Ovary (tissue), 9 donors: ENCODE measurements around the gene PTOV1. TPM values are rescaled to one million over a fixed set of nuclear protein-coding genes. Genes with fewer than 3 reads are reported as not detected.

ENCODE experiments used
- DNase-seq, 5 donors: peaks; one replicate each; pipeline ENCODE4 v3.0.0-alpha.2; 2019 to 2020
- H3K27ac ChIP-seq, 2 donors: fragments of 200-600 bp; one replicate each; pipeline versions ENCODE4 v1.5.1 to v1.8.0; 2019 to 2022
- H3K27me3 ChIP-seq: fragments of 200-600 bp; one replicate; pipeline ENCODE4 v1.8.0; 2022
- H3K36me3 ChIP-seq: fragments of 200-600 bp; sonication (generic); one replicate; pipeline ENCODE4 v1.5.1; 2019
- H3K4me1 ChIP-seq: one replicate; pipeline ENCODE4 v1.8.1; 2013; ENCODE audit warnings: mild to moderate bottlenecking, moderate library complexity; ENCODE audit not compliant: insufficient read depth
- H3K4me3 ChIP-seq: fragments of 200-600 bp; sonication (generic); one replicate; pipeline ENCODE4 v1.5.1; 2017
- H3K9me3 ChIP-seq, 2 donors: fragments of 200-600 bp in 1 of 2; sonication (generic) in 1 of 2; one replicate each; pipeline versions ENCODE4 v1.5.1 to v1.8.1; 2013 to 2019; ENCODE audit warnings: mild to moderate bottlenecking in 1 of 2, moderate library complexity in 1 of 2
- EP300 ChIP-seq: sonication (generic); formaldehyde crosslinking; IDR thresholded peaks from one replicate; pipeline ENCODE4 v1.6.1; 2017; ENCODE audit warnings: antibody characterized with exemption
- POLR2A ChIP-seq: fragments of 450-650 bp; IDR thresholded peaks from one replicate; pipeline ENCODE4 v1.6.1; 2017; ENCODE audit warnings: antibody characterized with exemption, mild to moderate bottlenecking, moderate library complexity
- whole genome bisulfite sequencing, 3 donors: extraction: QIAGEN DNeasy Blood & Tissue Kit in 1 of 3; methylation state at CpG; one replicate each; pipeline versions ENCODE4 v1.1.5 to v1.1.7; 2013 to 2017; 5-methylcytosine and 5-hydroxymethylcytosine counted together
- intact Hi-C, 4 donors: fragments of 100-400 bp; cut with DNase I; formaldehyde crosslinking; loops; one replicate each; pipeline versions ENCODE4 v1.11.0 to v1.15.1; 2022 to 2023
- polyA plus RNA-seq, 2 donors: library from polyadenylated mRNA; stranded (reverse); fragments of 200-250 nt in 1 of 2; fragments of 350-450 nt in 1 of 2; fragmentation: Illumina TruSeq in 1 of 2; extraction: RNeasy Lipid Tissue Mini Kit (QIAGEN cat#74804) in 1 of 2; gene quantifications; one replicate each; pipeline ENCODE4 v1.2.3, GENCODE V29; 2013 to 2014
- total RNA-seq, 7 donors: library from RNA; depleted of rRNA in 2 of 7; stranded (reverse); fragments of >200 nt in 2 of 7; fragmentation: NEBNext Ultra II Directional in 3 of 7; extraction: Animal tissue kit (Norgen Biotek cat#: 25700) in 3 of 7; gene quantifications; one replicate each; pipeline versions ENCODE4 v1.1.0 to v1.2.4, GENCODE V29; 2016 to 2023
- TF ChIP-seq, protein P1 (sequence below), 3 donors: fragments of 450-650 bp in 2 of 3; fragments of 200-600 bp in 1 of 3; IDR thresholded peaks; one replicate each; pipeline versions ENCODE4 v1.5.1 to v1.8.0; 2016 to 2022; ENCODE audit warnings: antibody characterized with exemption in 3 of 3, mild to moderate bottlenecking in 1 of 3
- donor health status: DM: no; HTN: no; CAD: no; lungs with moderate emphysema.
- donor health status: DM: no; HTN: no; CAD: no.
- donor health status: Bipolar disorder and iron deficiency.
- donor health status: DM: yes; HTN: yes; CAD: no.
- donor health status: DM: no; HTN: no; CAD: no.
- donor health status: DM: yes; HTN: yes; CAD: no.

PTOV1 gene
- total and polyA plus RNA-seq, 9 donors = 22.2 to 256 (median 186) TPM

DNA sequence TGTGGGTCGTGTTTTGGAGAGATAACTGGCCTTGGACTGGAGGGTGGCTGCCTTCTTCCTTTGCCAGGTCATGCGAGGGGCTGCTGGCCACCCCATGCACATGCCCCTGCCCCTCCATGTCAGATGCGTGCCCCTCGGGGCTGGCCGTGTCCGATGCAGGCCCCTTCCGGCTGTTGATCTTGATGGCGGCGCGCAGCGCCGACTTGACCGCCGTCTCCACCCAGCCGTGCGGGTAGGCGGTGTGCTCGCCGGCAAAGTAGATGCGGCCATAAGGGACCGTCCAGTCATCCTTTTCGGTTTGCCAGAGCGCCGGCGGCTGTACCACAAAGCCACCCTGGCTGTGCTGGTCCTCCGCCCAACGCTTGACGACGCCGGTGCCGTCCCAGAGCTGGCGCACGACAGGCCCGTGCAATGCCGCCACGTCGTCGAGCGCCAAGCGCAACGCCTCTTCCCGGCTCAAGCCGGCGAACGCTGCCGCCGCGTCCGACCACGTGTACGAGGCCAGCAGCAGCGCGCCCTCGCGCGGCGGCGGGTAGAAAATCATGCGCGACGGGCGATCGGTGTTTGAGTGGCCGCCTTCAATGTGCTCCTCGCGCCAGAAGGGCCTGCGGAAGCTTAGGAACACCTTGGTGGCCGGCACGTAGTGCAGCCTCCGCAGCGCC is 38.9 kb downstream of the PTOV1 start:
- Histone ChIP-seq H3K4me3 (peak overlapping the region; percentile 2), H3K9me3 (no peaks in the 10 kb centered on the region), H3K36me3 (no peaks in the 10 kb centered on the region), H3K4me1 (peaks cover 6% of the 10 kb centered on the region), H3K27ac (no peak overlapping the region), H3K27me3 (no peaks in the 10 kb centered on the region)
- 13 to 24% (median 17%) methylated on average over 68 to 71 of the region's 71 CpGs for WGBS, 3 donors
- intact Hi-C loops = no loop called here
- peak; percentile 73 to 86 (median 79) for DNase-seq
- TF ChIP-seq, protein P1, sequence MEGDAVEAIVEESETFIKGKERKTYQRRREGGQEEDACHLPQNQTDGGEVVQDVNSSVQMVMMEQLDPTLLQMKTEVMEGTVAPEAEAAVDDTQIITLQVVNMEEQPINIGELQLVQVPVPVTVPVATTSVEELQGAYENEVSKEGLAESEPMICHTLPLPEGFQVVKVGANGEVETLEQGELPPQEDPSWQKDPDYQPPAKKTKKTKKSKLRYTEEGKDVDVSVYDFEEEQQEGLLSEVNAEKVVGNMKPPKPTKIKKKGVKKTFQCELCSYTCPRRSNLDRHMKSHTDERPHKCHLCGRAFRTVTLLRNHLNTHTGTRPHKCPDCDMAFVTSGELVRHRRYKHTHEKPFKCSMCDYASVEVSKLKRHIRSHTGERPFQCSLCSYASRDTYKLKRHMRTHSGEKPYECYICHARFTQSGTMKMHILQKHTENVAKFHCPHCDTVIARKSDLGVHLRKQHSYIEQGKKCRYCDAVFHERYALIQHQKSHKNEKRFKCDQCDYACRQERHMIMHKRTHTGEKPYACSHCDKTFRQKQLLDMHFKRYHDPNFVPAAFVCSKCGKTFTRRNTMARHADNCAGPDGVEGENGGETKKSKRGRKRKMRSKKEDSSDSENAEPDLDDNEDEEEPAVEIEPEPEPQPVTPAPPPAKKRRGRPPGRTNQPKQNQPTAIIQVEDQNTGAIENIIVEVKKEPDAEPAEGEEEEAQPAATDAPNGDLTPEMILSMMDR (IDR thresholded peaks at IDR 0.05) = peak; percentile 82 to 84 (median 84)
- no peak for TF ChIP-seq POLR2A

DNA sequence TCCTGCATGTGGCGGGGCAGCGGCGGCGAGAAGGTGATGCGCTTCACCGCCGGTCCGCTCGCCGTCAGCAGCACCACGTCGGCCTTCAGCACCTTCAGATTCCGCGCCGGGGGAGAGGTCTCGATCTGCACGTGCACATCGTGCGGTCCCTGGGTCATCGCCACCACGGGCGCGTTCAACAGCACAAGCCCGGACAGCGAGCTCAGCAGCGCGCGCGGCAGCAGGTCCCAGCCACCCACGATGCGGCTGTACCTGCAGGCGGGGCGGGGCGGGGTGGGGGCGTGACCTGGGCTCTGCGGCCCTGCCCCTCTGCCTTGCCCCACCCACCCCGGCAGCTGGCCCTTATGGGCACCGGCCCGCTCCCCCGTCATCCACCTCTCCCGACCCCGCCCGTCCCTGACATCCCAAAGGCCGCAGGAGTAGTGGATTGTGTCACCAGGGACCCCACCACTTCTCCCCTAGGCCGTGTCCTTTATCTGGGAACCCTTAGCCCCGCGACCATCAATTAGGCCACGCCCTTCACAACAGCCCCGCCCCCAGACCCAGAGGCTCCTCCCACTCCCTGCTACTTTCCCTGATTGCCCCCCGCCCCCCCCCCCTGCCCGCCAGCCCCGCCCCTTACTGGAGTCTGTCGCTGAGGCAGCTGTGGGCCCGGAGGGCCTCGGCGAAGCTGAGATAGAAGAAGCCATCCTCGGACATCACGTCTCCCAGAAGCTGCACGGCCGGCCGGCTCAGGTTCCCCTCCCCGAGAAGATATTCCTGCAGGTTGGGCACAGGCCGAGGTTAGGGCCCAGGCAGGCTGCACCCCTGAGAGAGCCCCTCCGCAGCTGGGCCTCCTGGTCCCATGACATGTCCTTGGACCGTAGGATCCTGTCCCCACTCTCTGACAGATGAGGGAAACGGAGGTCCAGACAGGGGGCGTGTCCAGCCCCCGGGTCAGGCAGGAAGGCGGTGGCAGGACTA is 39.7 kb downstream of the PTOV1 start:
- 11 to 19% (median 14%) methylated on average over 31 to 69 of the region's 69 CpGs for WGBS, 3 donors
- Histone ChIP-seq H3K27ac (no peak overlapping the region), H3K4me1 (peaks cover 6% of the 10 kb centered on the region), H3K27me3 (no peaks in the 10 kb centered on the region), H3K9me3 (no peaks in the 10 kb centered on the region), H3K36me3 (no peaks in the 10 kb centered on the region), H3K4me3 (peak overlapping the region; percentile 2)
- intact Hi-C loops = no loop called here
- peak in 3 of 5 donors; percentile 49 to 69 (median 60) for DNase-seq
- TF ChIP-seq, protein P1 (IDR thresholded peaks at IDR 0.05) = no peak
- TF ChIP-seq POLR2A (no peak), EP300 (no peak)

DNA sequence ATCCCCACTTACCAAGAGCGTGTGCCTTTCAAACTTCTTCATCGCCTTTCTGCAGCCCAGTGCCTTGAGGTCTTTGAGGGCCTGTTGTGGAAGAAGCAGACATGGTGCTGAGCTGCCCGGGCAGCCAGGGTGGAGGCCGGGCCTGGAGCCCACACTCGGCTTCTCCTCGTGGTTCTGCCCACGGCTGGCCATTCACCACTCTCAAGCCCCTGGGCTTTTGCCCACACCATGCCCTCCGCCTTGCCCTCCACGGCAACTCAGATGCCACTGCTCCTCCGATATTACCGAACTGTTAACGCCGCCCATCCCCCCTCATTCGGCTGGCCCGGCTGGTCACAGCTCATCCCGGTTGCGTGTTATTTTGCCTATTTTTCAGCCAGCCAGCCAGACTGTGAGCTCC is 40.4 kb downstream of the PTOV1 start:
- intact Hi-C loops = no loop called here
- WGBS, 3 donors = 73 to 81% (median 77%) methylated on average over 17 of the region's 17 CpGs
- Histone ChIP-seq H3K27me3 (no peaks in the 10 kb centered on the region), H3K27ac (no peak overlapping the region), H3K4me3 (no peak overlapping the region), H3K36me3 (no peaks in the 10 kb centered on the region), H3K9me3 (no peaks in the 10 kb centered on the region), H3K4me1 (peaks cover 6% of the 10 kb centered on the region)
- peak in 1 of 5 donors; percentile 25 for DNase-seq
- TF ChIP-seq POLR2A (no peak), EP300 (no peak)
- TF ChIP-seq, protein P1 (IDR thresholded peaks at IDR 0.05) = no peak

DNA sequence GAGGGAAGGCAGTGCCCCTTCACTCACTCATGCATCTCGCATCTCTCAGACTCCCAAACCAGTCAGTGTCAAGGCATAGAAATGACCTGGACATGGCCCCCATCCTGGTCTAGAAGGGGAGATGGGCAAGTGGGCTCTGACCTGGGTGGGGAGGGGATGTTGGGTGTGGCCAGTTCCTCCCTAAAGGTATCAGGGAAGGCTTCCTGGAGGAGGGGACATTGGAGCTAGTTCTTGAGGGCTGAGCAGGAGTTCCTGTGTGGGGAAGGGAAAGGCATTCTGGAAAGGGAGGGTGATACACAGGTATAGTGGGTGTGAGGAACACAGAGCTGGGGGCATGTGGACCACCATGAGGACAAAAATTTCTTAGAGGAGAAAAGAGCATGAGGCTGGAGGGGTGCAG is 41.8 kb downstream of the PTOV1 start:
- Histone ChIP-seq H3K9me3 (no peaks in the 10 kb centered on the region), H3K4me1 (peaks cover 8% of the 10 kb centered on the region), H3K4me3 (no peak overlapping the region), H3K36me3 (no peaks in the 10 kb centered on the region), H3K27me3 (no peaks in the 10 kb centered on the region), H3K27ac (no peak overlapping the region)
- no peak for DNase-seq
- TF ChIP-seq EP300 (no peak), POLR2A (no peak)
- TF ChIP-seq, protein P1 (IDR thresholded peaks at IDR 0.05) = no peak
- intact Hi-C loops = no loop called here
- WGBS, 3 donors = 81 to 89% (median 82%) methylated on average over 1 of the region's 1 CpG
